Liver (tissue), 3 donors: Measurements from ENCODE around the gene BAG5.
"Not testable (repeated sequence)": the region's sequence is repeated elsewhere in the genome, so short reads cannot be mapped to it uniquely, and the experiment has no call there.

Experiments used
- JUND ChIP-seq, 2 donors: IDR thresholded peaks; 2 replicates each; pipeline ENCODE4 v1.6.1; 2016; ENCODE audit warnings: antibody characterized with exemption in 2 of 2
- TAF1 ChIP-seq: conservative IDR thresholded peaks from 2 replicates; pipeline ENCODE4 v1.6.1; 2016; ENCODE audit warnings: antibody characterized with exemption, mild to moderate bottlenecking
- YY1 ChIP-seq: IDR thresholded peaks from 2 replicates; pipeline ENCODE4 v1.6.1; 2016; ENCODE audit warnings: antibody characterized with exemption, mild to moderate bottlenecking
- TF ChIP-seq, protein P1 (sequence below): fragments of 150-350 bp; IDR thresholded peaks from 2 replicates; pipeline ENCODE4 v1.5.1; 2017; ENCODE audit warnings: improper control_type of control experiment, low read depth, low read length; ENCODE audit not compliant: missing input control
- TF ChIP-seq, protein P2 (sequence below): IDR thresholded peaks from 2 replicates; pipeline ENCODE4 v1.6.1; 2016; ENCODE audit warnings: antibody characterized with exemption, mild to moderate bottlenecking
- TF ChIP-seq, protein P3 (sequence below): IDR thresholded peaks from 2 replicates; pipeline ENCODE4 v1.6.1; 2016; ENCODE audit warnings: antibody characterized with exemption
- donor health status: healthy.
- donor health status: healthy.

- TF ChIP-seq, protein P1, sequence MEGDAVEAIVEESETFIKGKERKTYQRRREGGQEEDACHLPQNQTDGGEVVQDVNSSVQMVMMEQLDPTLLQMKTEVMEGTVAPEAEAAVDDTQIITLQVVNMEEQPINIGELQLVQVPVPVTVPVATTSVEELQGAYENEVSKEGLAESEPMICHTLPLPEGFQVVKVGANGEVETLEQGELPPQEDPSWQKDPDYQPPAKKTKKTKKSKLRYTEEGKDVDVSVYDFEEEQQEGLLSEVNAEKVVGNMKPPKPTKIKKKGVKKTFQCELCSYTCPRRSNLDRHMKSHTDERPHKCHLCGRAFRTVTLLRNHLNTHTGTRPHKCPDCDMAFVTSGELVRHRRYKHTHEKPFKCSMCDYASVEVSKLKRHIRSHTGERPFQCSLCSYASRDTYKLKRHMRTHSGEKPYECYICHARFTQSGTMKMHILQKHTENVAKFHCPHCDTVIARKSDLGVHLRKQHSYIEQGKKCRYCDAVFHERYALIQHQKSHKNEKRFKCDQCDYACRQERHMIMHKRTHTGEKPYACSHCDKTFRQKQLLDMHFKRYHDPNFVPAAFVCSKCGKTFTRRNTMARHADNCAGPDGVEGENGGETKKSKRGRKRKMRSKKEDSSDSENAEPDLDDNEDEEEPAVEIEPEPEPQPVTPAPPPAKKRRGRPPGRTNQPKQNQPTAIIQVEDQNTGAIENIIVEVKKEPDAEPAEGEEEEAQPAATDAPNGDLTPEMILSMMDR, result not testable (repeated sequence)
- not testable (repeated sequence) for TF ChIP-seq JUND (IDR thresholded peaks at IDR 0.05); YY1; TAF1
- TF ChIP-seq, protein P2, sequence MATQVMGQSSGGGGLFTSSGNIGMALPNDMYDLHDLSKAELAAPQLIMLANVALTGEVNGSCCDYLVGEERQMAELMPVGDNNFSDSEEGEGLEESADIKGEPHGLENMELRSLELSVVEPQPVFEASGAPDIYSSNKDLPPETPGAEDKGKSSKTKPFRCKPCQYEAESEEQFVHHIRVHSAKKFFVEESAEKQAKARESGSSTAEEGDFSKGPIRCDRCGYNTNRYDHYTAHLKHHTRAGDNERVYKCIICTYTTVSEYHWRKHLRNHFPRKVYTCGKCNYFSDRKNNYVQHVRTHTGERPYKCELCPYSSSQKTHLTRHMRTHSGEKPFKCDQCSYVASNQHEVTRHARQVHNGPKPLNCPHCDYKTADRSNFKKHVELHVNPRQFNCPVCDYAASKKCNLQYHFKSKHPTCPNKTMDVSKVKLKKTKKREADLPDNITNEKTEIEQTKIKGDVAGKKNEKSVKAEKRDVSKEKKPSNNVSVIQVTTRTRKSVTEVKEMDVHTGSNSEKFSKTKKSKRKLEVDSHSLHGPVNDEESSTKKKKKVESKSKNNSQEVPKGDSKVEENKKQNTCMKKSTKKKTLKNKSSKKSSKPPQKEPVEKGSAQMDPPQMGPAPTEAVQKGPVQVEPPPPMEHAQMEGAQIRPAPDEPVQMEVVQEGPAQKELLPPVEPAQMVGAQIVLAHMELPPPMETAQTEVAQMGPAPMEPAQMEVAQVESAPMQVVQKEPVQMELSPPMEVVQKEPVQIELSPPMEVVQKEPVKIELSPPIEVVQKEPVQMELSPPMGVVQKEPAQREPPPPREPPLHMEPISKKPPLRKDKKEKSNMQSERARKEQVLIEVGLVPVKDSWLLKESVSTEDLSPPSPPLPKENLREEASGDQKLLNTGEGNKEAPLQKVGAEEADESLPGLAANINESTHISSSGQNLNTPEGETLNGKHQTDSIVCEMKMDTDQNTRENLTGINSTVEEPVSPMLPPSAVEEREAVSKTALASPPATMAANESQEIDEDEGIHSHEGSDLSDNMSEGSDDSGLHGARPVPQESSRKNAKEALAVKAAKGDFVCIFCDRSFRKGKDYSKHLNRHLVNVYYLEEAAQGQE, result not testable (repeated sequence)
- TF ChIP-seq, protein P3, sequence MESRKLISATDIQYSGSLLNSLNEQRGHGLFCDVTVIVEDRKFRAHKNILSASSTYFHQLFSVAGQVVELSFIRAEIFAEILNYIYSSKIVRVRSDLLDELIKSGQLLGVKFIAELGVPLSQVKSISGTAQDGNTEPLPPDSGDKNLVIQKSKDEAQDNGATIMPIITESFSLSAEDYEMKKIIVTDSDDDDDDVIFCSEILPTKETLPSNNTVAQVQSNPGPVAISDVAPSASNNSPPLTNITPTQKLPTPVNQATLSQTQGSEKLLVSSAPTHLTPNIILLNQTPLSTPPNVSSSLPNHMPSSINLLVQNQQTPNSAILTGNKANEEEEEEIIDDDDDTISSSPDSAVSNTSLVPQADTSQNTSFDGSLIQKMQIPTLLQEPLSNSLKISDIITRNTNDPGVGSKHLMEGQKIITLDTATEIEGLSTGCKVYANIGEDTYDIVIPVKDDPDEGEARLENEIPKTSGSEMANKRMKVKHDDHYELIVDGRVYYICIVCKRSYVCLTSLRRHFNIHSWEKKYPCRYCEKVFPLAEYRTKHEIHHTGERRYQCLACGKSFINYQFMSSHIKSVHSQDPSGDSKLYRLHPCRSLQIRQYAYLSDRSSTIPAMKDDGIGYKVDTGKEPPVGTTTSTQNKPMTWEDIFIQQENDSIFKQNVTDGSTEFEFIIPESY, result not testable (repeated sequence)
Observed at GRCh38 chr14:103609081-103609480, 46.6 kb upstream of the BAG5 start.
